A673 (cell line): ENCODE measurements around the gene LRRC23.

Source experiments
- EZH2 ChIP-seq: fragments of 200-600 bp; sonication (generic); IDR thresholded peaks from 2 replicates; pipeline ENCODE4 v1.6.1; 2017; ENCODE audit warnings: borderline replicate concordance, low read depth, mild to moderate bottlenecking, mixed read lengths, antibody characterized with exemption, low read length; ENCODE audit not compliant: poor library complexity, severe bottlenecking
- TF ChIP-seq, protein P1 (sequence below): fragments of 300-800, 200-600 bp; sonication (generic); conservative IDR thresholded peaks from 2 replicates; pipeline ENCODE4 v1.5.1; 2017; ENCODE audit warnings: low read depth, mild to moderate bottlenecking, antibody characterized with exemption, low read length, moderate library complexity, mixed read lengths

- no peak for TF ChIP-seq EZH2
- TF ChIP-seq, protein P1, sequence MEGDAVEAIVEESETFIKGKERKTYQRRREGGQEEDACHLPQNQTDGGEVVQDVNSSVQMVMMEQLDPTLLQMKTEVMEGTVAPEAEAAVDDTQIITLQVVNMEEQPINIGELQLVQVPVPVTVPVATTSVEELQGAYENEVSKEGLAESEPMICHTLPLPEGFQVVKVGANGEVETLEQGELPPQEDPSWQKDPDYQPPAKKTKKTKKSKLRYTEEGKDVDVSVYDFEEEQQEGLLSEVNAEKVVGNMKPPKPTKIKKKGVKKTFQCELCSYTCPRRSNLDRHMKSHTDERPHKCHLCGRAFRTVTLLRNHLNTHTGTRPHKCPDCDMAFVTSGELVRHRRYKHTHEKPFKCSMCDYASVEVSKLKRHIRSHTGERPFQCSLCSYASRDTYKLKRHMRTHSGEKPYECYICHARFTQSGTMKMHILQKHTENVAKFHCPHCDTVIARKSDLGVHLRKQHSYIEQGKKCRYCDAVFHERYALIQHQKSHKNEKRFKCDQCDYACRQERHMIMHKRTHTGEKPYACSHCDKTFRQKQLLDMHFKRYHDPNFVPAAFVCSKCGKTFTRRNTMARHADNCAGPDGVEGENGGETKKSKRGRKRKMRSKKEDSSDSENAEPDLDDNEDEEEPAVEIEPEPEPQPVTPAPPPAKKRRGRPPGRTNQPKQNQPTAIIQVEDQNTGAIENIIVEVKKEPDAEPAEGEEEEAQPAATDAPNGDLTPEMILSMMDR, result peak; percentile 77
Measured at GRCh38 chr12:6890789-6891645, 13.6 kb upstream of the LRRC23 start.
